ENCODE data around the gene METTL16.

- TF ChIP-seq, protein P1, sequence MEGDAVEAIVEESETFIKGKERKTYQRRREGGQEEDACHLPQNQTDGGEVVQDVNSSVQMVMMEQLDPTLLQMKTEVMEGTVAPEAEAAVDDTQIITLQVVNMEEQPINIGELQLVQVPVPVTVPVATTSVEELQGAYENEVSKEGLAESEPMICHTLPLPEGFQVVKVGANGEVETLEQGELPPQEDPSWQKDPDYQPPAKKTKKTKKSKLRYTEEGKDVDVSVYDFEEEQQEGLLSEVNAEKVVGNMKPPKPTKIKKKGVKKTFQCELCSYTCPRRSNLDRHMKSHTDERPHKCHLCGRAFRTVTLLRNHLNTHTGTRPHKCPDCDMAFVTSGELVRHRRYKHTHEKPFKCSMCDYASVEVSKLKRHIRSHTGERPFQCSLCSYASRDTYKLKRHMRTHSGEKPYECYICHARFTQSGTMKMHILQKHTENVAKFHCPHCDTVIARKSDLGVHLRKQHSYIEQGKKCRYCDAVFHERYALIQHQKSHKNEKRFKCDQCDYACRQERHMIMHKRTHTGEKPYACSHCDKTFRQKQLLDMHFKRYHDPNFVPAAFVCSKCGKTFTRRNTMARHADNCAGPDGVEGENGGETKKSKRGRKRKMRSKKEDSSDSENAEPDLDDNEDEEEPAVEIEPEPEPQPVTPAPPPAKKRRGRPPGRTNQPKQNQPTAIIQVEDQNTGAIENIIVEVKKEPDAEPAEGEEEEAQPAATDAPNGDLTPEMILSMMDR (IDR thresholded peaks at IDR 0.05 in 2 of 3, conservative IDR thresholded peaks at IDR 0.05 in 1 of 3; ENCODE audit: borderline replicate concordance in 1 of 3, insufficient read depth in 1 of 3, low read depth in 2 of 3, low read length in 2 of 3), result no peak
- TF ChIP-seq POLR2A (IDR thresholded peaks at IDR 0.05; ENCODE audit: borderline replicate concordance, extremely low read depth, insufficient read depth, insufficient read length) (no peak), POLR2AphosphoS5 (IDR thresholded peaks at IDR 0.05; ENCODE audit: low read depth, low read length) (peak; percentile 65), ELF1 (IDR thresholded peaks at IDR 0.05; ENCODE audit: borderline replicate concordance, low read depth) (no peak), SRF (IDR thresholded peaks at IDR 0.05; ENCODE audit: low read depth) (no peak), CEBPB (IDR thresholded peaks at IDR 0.05; ENCODE audit: low read depth) (no peak), EZH2 (IDR thresholded peaks at IDR 0.05) (no peak)
- TF ChIP-seq, protein P2, sequence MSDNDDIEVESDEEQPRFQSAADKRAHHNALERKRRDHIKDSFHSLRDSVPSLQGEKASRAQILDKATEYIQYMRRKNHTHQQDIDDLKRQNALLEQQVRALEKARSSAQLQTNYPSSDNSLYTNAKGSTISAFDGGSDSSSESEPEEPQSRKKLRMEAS (IDR thresholded peaks at IDR 0.05), result no peak
Measured at GRCh38 chr17:2396568-2397246, 115.0 kb downstream of the METTL16 start.

Measured in HCT116 (cell line).